Amniotic epithelial cell (primary cell): ENCODE data around the gene CACNG3.
"Not testable (repeated sequence)": the region's sequence is repeated elsewhere in the genome, so short reads cannot be mapped to it uniquely, and the experiment has no call there.

Experiments used
- DNase-seq: peaks from one replicate; pipeline ENCODE4 v3.0.0-alpha.2; 2010; ENCODE audit warnings: low read depth

CACNG3 gene

DNA sequence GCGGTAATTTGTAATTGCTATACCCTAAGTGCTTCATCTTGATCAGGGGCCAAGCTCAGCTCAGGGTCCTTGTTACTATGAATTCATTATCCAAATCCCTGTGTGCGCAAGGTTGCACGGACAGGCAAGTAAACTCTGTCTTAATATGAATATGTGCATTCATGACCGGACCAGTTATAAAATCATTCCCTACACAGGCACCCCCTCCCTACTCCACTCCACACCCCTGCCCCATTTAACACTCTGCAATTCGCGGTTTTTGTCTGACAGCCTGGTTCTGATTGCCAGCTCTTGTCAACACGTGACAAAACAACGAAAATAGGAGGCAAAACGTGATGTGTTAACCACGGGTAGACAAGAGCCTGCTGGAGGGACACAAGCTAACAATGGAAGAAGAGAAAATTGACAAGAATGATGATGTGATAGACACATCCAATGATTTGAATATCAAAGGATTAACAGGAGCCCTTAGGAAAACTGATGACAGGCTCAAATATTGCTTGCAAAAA is 76.5 kb downstream of the CACNG3 start:
- no peak for DNase-seq

DNA sequence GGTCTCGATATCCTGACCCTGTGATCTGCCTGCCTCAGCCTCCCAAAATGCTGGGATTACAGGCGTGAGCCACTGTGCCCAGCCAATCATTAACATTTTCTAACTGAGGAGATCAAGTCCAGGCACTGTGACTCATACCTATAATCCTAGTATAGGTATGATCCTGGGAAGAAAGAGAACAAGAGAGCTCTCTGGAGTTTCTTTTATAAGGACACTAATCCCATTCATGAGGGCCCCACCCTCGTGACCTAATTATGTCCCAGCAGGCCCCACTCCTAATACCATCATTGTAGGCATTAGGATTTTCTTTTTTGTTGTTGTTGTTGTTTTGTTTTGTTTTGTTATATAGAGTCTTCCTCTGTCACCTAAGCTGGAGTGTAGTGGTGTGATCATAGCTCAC is 80.4 kb downstream of the CACNG3 start:
- DNase-seq: no peak

DNA sequence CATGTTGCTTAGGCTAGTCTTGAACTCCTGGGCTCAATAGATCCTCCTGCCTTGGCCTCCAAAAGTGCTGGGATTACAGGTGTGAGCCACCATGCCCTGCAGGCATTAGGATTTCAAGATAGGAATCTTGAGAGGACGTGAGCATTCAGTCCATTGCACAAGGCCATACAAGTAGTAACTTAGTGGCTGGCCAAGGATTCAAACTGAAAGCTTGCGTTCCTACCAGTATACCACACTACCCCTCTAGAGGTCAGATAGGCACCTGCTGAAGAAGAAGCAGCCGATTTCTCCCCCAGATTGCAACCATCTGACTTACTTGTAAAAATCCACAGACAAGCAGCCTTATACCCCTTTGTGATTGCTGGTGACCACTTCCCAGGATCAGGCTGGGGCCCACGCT is 80.9 kb downstream of the CACNG3 start:
- no peak for DNase-seq

DNA sequence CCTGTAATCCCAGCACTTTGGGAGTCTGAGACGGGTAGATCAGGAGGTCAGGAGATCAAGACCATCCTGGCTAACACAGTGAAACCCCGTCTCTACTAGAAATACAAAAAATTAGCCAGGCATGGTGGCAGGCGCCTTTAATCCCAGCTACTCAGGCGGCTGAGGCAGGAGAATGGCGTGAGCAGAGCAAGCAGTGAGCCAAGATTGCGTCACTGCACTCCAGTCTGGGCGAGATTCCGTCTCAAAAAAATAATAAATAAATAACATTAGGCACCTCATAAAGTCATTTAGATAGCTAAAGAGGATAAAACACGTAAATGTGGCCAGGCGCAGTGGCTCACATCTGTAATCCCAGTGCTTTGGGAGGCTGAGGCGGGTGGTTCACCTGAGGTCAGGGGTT is 87.7 kb downstream of the CACNG3 start:
- not testable (repeated sequence) for DNase-seq

DNA sequence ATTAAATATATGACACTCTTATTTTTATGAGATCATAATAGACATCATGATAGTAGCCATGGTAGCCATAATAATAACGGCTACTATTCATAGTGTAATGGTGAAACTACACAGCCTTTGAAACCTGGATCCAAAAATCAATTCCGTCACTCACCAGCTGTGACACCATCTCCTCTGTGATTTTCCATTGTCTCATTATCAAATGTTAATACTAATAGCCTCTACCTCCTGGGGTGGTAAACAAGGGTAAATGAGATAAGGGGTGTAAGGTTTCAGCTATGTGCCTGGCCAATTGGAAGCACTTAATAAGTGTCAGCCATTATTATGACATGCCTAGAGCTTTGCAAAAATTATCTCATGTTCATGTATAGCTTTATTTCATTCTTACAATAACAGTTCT is 88.6 kb downstream of the CACNG3 start:
- DNase-seq: no peak

DNA sequence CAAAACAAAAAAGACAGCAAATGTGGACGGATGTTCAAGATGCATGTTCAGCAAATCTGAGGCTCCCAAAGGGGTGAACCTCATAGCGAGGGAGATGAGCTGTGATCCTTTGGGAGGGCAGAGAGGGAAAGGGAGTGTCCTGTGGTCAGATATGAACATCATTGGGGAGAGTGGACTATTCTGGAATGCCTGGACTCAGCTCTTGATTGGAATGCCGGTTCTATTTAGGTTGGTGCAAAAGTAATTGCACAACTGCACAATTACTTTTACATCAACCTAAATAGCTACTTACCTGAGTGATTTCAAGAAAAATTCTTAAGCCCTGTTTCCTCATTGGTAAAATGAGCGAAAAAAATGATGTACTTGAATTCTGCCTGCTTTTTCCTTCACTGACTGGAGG is 89.6 kb downstream of the CACNG3 start:
- no peak for DNase-seq

DNA sequence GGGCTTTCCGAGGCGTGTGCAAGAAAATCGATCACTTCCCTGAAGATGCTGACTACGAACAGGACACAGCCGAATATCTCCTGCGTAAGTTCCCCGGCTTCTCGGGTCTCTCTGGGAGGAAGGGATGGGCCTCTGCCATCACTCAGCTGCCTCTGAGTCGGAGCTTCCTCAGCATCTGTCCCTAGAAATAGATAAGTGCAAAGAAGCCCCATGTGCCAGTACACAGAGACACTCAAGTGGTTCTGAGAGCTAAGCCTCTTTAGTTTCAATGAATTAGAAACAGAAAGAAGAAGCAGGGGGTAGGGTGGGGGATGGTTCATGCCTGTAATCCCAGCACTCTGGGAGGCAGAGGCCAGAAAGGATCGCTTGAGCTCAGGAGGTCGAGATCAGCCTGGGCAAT is 90.6 kb downstream of the CACNG3 start:
- DNase-seq: no peak

DNA sequence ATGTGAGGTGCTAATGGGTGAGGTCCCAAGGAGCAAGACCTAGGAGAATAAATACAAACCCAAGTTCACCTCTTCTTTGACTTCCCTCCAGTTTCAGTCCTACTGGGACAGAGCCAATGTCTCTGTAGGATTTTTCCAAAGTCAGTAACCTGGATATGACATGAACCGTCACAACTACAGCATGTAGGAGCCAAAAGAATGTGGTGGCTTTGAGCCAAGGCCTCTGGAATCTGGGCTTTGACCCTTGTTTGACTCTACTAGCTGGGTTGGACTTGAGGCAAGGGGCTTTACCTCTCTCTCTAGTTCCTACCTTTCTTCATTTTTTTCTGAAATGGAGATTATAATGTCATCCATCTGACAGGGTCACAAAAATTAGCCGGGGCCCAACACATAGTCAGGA is 91.4 kb downstream of the CACNG3 start:
- no peak for DNase-seq

DNA sequence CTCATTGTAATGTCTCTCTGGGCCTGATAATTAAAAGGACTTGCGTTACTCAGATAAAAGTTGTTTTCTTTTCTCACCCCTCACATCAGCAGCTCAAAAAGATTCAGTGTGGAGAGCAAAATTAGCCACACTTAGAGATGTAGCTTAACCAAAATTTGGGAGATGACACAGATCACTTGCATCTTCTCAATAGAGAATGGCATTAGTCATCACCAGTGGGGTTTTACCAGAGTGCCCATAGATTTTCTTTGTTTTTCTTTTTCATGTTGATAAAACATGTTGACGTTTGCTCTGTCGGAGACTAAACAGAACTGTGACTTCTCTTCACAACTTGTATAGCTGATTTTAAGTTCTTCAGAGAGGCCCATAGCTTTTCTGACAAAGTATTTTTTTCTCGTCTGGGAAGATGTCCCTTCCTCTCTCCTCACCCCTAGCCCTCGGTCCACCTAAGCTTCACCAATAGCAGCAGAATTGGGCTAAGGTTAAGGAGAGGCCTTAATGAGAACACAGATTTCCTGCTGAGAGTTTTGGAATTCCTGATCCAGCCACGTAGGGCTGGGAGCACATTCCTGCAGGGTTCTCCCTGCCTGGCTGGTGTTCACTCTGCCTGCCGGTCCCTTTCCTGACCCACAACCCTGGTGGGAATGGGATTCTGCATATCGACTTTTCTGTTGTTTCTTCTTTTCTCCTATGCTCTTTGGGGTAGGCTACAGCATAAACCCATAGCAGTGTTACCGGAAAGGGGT is 92.6 kb downstream of the CACNG3 start:
- no peak for DNase-seq

DNA sequence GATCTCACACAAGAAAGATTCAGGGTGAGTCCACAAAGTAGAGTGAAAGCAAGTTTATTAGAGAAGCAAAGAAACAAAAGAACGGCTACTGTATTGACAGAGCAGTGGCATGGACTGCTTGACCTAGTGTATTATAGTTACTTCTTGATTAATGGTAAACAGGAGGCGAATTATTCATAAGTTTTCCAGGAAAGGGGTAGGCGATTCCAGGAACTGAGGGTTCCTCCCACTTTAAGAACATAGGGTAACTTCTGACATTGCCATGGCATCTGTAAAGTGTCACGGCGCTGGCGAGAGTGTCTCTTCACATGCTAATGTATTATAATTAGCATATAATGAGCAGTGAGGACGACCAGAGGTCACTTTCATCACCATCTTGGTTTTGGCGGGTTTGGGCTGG is 93.2 kb downstream of the CACNG3 start:
- no peak for DNase-seq

DNA sequence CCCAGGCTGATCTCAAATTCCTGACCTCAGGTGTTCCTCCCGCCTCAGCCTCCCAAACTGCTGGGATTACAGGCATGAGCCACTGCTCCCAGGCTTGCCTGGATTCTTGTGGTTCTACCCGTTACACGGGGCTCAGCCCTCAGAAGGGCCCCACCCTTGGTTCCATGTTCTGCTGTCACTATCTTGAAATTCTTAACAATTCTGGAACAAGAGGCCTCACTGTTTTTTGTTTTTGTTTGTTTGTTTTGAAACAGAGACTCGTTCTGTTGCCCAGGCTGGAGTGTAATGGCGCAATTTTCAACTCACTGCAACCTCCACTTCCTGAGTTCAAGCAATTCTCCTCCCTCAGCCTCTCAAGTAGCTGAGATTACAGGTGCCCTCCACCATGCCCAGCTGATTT is 96.6 kb downstream of the CACNG3 start:
- no peak for DNase-seq

DNA sequence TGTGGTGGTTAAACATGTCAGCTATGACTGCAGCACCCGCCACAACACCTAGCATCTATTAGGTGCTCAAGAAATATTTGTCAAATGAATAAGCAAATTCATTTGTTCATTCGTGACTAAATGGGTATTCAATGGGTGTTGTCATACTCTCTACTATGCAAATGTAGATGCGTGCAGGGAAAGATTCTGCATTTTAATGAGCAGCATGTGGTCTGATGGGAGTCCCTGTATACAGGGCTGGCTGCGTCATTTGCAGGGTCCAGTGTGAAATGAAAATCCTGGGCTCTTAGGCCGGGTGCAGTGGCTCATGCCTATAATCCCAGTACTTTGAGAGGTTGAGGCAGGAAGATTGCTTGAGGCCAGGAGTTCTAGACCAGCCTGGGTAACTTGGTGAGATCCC is 97.5 kb downstream of the CACNG3 start:
- no peak for DNase-seq

DNA sequence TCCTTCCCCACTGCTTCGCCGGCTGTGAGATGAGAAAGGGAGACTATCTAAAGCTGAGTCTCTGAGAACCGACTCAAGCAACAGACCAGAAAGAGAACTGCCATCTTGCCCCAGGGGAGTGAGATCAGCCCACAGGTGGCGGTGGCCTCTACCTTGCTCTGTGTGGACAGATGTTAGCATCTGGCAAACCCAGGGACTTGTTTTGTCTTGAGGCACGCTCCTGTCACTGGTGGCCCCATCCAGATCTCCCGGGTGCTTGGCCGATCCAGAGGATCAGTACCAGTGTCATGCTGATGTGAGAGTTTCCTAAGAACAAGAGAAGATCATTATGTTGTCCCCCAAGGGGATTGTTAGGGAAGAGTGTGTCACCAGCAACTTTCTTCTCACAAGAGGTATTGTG is 101.4 kb downstream of the CACNG3 start:
- no peak for DNase-seq

DNA sequence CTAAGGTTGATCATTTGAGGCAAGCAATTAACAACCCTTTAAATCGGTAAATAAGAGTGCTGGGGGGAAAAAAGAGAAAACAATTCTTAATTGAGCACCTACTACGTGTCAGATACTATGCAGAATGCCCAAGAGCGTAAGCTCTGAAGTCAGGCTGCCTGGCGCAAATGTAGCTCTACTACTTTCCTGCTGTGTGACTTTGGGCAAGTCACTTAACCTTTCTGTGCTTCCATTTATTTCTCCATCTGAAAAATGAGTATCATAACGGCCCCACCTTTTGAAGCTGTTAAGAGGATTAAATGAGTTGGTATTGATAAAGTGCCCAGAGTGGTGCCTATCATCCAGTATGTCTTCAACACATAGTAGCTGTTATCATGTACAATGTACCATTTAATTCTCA is 102.0 kb downstream of the CACNG3 start:
- no peak for DNase-seq

DNA sequence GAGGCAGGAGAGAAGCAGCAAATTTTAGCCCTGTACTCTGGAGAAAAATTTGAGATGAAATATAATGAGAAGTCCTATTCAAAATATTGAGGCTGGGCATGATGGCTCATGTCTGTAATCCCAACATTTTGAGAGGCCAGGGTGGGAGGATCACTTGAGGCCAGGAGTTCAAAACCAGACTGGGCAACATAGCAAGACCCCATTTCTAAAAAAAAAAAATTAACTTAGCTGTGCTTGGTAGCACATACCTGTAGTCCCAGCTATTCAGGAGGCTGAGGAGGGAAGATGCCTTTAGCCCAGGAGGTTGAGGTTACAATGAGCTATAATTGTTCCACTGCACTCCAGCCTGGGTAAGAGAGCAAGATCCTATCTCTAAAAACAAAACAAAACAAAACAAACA is 103.4 kb downstream of the CACNG3 start:
- DNase-seq: no peak

DNA sequence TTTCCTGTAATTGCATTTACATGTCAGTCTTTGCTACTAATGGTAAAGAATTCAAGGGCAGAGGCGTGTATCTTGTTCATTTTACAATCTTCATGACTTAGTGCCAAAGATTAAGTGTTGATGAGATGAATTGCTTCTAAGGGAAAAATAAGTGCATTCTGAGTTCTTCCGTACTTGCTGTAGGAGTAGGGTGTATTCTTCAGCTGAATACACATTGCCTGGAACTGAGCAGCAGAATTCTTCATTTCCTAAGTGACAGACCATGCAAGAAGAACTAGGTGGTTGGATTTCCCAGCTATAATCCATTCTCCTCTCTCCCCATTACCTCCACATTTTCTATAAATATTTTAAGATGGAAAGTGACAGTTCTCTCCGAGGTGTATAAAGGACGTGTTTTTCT is 104.8 kb downstream of the CACNG3 start:
- no peak for DNase-seq

DNA sequence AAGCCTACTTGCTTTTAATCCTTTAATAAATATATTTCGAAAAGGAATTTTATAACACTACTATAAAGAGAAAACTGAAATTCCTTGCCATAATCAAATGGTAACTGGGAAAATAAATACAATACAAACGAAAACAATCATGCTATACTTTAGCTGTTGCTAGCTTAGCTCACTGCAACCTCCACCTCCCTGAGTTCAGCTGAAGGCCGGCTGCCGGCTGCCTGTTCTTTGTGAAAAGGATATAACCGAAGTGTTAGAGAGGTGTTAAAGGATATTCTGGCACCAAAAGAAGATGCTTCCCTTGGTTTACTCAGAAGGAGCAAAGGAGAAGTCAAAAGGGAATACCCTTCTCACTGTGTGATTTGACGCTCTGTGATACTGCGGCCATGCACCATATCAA is 108.5 kb downstream of the CACNG3 start:
- no peak for DNase-seq

DNA sequence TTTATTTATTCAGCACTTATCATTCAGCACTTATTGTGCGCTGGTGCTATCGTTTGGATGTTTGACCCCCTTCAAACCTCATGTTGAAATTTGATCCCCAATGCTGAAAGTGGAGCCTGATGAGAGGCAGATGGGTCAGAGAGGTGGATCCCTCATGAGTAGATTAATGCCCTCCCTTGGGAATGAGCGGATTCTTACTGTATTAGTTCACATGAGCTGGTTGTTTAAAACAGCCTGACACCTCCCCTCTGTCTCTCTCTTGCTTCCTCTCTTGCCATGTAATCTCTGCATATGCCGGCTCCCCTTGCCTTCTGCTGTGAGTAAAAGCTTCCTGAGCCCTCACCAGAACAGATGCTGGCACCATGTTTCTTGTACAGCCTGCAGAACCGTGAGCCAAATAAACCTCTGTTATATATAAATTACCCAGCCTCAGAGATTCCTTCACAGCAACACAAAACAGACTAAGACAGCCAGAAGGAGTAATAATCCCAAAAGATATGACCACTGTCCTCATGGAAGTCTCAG is 111.1 kb downstream of the CACNG3 start:
- no peak for DNase-seq

DNA sequence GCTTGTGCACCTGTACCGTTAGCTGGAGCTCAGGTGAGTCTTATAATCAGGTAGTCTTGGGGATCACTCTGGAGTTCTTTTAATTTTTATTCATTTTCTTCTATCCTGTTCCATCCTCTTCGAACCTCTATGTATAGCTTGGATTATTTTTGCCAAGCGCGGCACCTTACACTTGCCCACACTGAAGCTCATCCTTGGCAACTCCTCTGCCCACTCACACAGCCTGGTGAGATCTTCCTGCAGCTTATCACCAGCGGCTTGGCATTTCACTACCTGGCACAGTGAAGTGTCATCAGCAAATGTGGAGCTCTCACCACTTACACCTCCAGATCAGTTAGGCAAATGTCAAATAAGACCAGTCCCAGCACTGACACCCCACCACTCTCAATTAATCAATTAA is 116.7 kb downstream of the CACNG3 start:
- no peak for DNase-seq

DNA sequence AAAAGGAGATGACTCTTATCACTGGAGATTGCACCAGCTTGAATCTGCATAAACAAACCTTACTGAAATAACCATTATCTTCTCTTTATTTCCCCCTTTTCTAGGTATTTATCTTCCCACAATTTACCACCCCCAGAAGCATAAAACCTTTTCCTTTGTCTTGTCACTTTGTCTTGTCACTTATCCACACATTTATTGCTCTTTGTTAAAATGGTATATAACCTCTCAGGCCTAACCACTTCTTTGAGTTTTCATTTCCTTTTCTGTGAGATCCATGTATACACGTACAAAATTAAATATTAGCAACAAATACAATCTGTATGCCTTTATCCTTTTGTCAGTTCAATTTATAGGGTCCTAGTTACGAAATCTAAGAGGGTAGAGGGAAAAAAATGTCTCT is 122.9 kb downstream of the CACNG3 start:
- no peak for DNase-seq

DNA sequence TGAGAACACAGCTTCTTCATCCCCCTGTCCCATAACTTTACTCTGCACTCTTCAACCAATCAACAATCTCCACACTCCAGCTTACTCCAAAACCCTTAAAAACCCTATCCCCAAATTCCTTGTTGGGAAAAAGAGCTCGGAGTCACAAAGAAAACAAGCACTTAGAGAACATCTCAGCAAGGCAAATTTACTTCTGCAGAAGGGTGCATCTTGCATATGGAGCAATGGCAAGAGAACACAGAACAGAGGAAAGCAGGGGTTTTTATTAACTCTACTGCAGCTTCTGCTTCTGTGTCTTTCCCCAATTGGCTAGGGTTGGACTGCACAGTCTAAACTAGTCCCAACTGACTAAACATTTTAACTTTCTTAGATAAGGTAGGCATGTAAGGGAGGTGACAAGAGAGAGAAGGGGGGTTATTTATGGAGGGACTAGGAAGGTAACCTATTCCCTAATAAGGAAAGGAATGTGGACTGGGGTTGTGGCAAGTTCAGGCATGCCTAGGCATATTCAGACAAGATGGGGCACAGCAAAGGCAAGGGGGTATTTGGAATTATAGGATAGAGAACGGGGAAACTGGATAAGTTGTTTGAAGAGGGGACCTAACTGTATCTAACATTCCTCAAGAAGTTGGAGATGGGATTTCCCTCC is 125.5 kb downstream of the CACNG3 start:
- DNase-seq: no peak

DNA sequence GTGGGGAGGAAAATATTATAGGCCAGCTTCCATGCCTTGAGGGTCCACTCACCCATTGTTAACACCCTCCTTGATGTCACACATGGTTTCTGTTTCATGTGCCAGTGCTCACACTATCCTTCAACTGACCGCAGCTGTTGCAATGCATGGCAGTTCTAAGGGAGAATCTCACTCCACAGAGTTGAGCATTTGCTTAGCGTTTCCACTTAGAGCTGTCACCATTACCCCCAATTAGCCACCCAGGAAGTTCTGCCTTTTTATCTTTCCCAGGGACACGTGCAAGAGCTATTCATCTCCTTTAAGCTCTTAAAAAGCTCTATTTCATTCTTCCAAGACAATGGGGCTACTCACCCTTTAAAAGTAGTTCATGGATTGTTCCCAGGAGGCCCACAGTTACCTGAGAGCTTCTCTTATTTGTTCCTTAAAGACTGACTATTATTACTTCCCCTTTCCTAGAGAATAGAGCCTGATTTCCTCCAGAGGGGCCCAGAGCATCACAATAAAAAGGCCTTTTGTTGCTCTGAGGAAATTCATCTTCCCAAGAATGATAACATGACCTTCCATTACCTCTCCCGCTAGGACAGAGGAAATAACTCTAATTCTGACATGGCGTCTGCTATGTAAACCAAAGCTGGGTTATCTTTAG is 126.8 kb downstream of the CACNG3 start:
- DNase-seq: no peak

DNA sequence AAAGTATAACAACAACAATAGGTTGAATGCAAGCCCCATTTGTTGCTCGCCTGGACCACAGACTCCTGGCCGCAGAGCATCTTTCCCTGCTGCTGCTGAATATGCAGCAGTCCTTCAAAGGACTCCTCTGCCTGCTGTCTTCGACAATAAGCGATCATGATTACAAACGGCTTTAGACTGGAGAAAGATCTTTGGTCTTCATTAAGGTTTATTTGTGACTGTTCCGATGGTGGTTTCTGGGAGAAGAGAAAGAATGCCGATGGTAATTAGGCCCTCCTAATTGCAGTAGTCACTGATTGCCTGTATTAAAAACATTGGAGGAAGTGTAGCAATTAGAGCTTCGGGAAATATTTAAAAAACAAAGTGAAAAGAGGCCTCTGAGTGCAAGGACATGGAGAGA is 138.2 kb downstream of the CACNG3 start:
- DNase-seq: no peak
